Mammary epithelial cell (primary cell): ENCODE data around the gene H6PD.

Experiments
- EZH2 ChIP-seq: IDR thresholded peaks from 2 replicates; pipeline ENCODE4 v1.6.1; 2012; ENCODE audit warnings: low read length, inconsistent platforms, borderline replicate concordance
- TF ChIP-seq, protein P1 (sequence below), 2 donors: IDR thresholded peaks in 1 of 2; conservative IDR thresholded peaks in 1 of 2; 2 replicates each; pipeline ENCODE4 v1.5.1; 2011 to 2012; ENCODE audit warnings: inconsistent platforms in 2 of 2, low read length in 2 of 2, mild to moderate bottlenecking in 2 of 2, control low read depth in 1 of 2, low read depth in 1 of 2; ENCODE audit not compliant: insufficient read depth in 1 of 2; ENCODE audit errors: extremely low read depth in 1 of 2

DNA sequence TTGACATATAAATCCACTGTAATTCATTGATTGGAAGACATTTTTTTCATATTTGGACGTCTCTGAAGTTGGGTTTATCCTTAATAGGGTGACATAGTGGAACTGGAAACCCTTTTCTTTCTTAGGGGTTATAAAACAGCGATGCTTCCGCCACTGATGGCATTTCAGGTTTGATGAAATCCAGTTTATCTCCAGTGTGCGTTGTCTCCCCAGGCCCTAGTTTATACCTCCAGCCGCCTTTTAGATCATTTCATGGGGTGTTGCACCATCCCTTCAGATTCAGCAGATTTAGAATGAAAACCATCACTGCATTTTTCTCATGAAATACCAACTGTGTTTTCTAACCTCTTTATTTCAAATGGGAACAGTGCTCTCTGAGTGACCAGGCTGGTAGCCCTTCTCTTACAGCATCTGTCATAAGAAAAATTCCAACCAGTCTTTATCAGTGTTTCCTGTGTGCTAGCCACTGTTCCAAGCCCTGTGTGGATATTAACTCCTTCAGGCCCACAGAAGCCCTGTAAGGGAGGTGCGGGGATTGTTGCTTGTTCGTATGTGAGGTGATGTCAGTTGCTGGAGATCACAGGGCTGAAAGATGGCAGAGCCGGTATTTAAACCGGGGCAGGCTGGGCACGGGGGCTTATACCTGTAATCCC is 19.0 kb downstream of the H6PD start:
- TF ChIP-seq, protein P1, sequence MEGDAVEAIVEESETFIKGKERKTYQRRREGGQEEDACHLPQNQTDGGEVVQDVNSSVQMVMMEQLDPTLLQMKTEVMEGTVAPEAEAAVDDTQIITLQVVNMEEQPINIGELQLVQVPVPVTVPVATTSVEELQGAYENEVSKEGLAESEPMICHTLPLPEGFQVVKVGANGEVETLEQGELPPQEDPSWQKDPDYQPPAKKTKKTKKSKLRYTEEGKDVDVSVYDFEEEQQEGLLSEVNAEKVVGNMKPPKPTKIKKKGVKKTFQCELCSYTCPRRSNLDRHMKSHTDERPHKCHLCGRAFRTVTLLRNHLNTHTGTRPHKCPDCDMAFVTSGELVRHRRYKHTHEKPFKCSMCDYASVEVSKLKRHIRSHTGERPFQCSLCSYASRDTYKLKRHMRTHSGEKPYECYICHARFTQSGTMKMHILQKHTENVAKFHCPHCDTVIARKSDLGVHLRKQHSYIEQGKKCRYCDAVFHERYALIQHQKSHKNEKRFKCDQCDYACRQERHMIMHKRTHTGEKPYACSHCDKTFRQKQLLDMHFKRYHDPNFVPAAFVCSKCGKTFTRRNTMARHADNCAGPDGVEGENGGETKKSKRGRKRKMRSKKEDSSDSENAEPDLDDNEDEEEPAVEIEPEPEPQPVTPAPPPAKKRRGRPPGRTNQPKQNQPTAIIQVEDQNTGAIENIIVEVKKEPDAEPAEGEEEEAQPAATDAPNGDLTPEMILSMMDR (conservative IDR thresholded peaks at IDR 0.05 in 1 of 2, IDR thresholded peaks at IDR 0.05 in 1 of 2; ENCODE audit: extremely low read depth in 1 of 2, insufficient read depth in 1 of 2, low read depth in 1 of 2, low read length in 2 of 2): no peak
- TF ChIP-seq EZH2: no peak
